Naive thymus-derived CD8-positive, alpha-beta T cell (primary cell): ENCODE measurements around the gene ADSL. TPM values are rescaled to one million over a fixed set of nuclear protein-coding genes. Genes with fewer than 3 reads are reported as not detected.
A peak's percentile ranks its signal among the peaks of the same experiment; 100 is the strongest.

Experiments used
- ATAC-seq, 2 donors: fragments of 150-1000 bp; cut with Tn5 transposase in 1 of 2; sonication (Bioruptor Pico), chemical (Tn5 transposase) in 1 of 2; 1 replicate in 1 of 2; 2 replicates in 1 of 2; pipeline ENCODE4 v1.10.0; 2021; ENCODE audit warnings: mild to moderate bottlenecking in 2 of 2, moderate library complexity in 2 of 2
- POLR2A ChIA-PET: fragments of 350-600 bp; sonication (Branson Sonifier 250); formaldehyde crosslinking; loops from one replicate; lab custom pipeline; 2021; ENCODE audit warnings: antibody characterized with exemption; lab: Charles Lee
- DNase-seq, 10 donors: peaks; one replicate each; pipeline versions ENCODE4 v3.0.0 to v3.0.0-alpha.2; 2020 to 2022
- H3K27ac Mint-ChIP-seq, 10 donors: one replicate each; pipeline ENCODE4 v1.8.0; 2020 to 2022; ENCODE audit warnings: mild to moderate bottlenecking in 10 of 10, mixed read lengths in 10 of 10, moderate library complexity in 4 of 10, inconsistent platforms in 1 of 10
- H3K27me3 Mint-ChIP-seq, 5 donors: one replicate each; pipeline ENCODE4 v1.8.0; 2021 to 2022; ENCODE audit warnings: mixed read lengths in 5 of 5
- H3K36me3 Mint-ChIP-seq, 3 donors: one replicate each; pipeline ENCODE4 v1.8.0; 2020 to 2022; ENCODE audit warnings: mixed read lengths in 3 of 3, mild to moderate bottlenecking in 2 of 3, inconsistent platforms in 1 of 3
- H3K4me1 Mint-ChIP-seq, 4 donors: one replicate each; pipeline ENCODE4 v1.8.0; 2021 to 2022; ENCODE audit warnings: mixed read lengths in 4 of 4
- H3K4me3 Mint-ChIP-seq, 10 donors: one replicate each; pipeline ENCODE4 v1.8.0; 2020 to 2022; ENCODE audit warnings: mild to moderate bottlenecking in 10 of 10, mixed read lengths in 10 of 10, moderate library complexity in 6 of 10, inconsistent platforms in 1 of 10
- H3K9me3 Mint-ChIP-seq, 9 donors: one replicate each; pipeline ENCODE4 v1.8.0; 2020 to 2022; ENCODE audit warnings: mixed read lengths in 9 of 9, mild to moderate bottlenecking in 3 of 9, inconsistent platforms in 1 of 9, moderate library complexity in 1 of 9
- polyA plus RNA-seq, 3 donors: library from polyadenylated mRNA; unstranded; fragments of 300-500 nt; fragmentation: Illumina TruSeq; gene quantifications; one replicate each; pipeline ENCODE4 v1.2.3, GENCODE V29; 2021
- total RNA-seq, 8 experiments: library from RNA in 2 of 8; stranded (reverse) in 2 of 8; gene quantifications; one replicate each; pipeline ENCODE4 v1.2.3 and lab custom pipeline; 2021 to 2026

The ADSL gene
- total and polyA plus RNA-seq, 5 experiments from 2014 or later = 63.2 to 130 (median 97.0) TPM

DNA sequence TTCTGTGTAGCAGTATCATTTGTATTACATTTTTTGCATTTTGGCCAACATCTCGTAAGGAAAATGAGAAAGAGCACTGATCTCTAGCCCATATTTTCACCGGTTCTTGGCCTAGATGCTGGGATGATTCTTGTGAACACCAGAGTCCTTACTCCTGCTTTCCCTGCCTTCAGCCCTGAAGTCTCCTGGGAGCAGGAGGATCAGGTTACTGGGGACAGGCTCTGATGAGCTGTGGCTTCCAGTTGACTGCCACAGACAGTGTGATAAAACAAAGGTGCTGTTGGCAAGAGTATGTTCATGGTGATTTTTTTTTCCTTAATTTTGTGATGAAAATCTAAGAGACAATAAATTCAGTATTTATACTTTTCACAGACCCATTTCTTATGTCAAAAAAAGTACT is 34.2 kb upstream of the ADSL start:
- H3K27ac Mint-ChIP-seq = peak overlapping the region in 5 of 10 donors; percentile 25 to 93 (median 62)
- no peak overlapping the region for H3K4me3 Mint-ChIP-seq
- no peaks in the 10 kb centered on the region for H3K9me3 Mint-ChIP-seq
- H3K27me3 Mint-ChIP-seq = no peaks in the 10 kb centered on the region
- no peak for DNase-seq
- H3K36me3 Mint-ChIP-seq = peaks cover 32 to 98% (median 62%) of the 10 kb centered on the region in 3 donors
- ATAC-seq = no peak
- peaks cover 32 to 63% (median 45%) of the 10 kb centered on the region in 4 donors for H3K4me1 Mint-ChIP-seq
- POLR2A ChIA-PET = interaction anchor here (1.1 kb wide), 1 partner anchor 35 kb away, joined by 3 read pairs; no protein-coding TSS in a partner anchor

DNA sequence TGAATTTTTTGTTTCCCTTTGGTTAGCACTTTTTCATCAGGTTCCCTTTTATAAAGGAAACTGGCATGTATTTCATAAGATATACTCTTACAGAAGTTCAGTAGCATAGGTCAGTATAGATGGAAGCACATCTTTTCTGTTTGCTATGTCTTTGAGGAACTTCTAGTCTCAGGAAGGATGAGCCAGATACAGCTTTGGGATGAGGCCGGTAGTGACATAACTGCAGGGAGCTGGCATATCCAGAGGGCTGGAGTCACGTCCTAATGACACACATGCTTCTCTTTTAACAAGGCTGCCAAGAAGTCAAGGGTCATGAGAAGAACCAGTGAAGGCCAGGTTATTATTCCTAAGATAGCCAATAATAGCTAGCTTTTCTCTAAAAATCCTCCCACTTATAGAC is 33.3 kb upstream of the ADSL start:
- POLR2A ChIA-PET = interaction anchor here (0.5 to 1.4 kb wide), 3 partner anchors 23 to 212 kb away, joined by 3 read pairs; no protein-coding TSS in a partner anchor
- H3K27ac Mint-ChIP-seq = peak overlapping the region in 9 of 10 donors; percentile 35 to 93 (median 64)

DNA sequence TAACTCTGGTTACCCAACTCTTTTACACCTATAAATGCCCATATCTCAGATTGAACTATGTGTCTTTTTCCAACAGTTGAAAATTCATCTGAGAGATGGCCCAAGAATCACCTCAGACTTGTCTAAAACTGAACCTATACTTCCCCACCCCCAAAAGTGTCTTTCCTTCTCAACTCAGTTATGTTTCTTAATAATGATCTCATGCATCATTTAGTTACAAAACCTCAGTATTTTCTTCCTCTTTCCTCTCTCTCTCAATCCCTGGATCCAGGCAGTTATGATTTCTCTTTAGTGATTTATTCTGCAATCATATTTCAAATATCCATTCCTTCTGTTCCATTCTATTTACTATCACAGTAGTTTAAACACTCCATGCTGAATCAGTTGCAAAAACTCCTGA is 32.3 kb upstream of the ADSL start:
- no peaks in the 10 kb centered on the region for H3K9me3 Mint-ChIP-seq
- peaks cover 15 to 54% (median 27%) of the 10 kb centered on the region in 4 donors for H3K4me1 Mint-ChIP-seq
- no peaks in the 10 kb centered on the region for H3K27me3 Mint-ChIP-seq
- DNase-seq (no peak), ATAC-seq (no peak)
- peak overlapping the region; percentile 6 to 93 (median 71) for H3K27ac Mint-ChIP-seq
- POLR2A ChIA-PET = no interaction called here
- peaks cover 37 to 96% (median 54%) of the 10 kb centered on the region in 3 donors for H3K36me3 Mint-ChIP-seq
- H3K4me3 Mint-ChIP-seq = no peak overlapping the region

More for the DNA sequence above, 33.3 kb upstream of the ADSL start:
- H3K27me3 Mint-ChIP-seq = no peaks in the 10 kb centered on the region
- H3K4me1 Mint-ChIP-seq = peaks cover 26 to 61% (median 38%) of the 10 kb centered on the region in 4 donors
- no peak for ATAC-seq
- H3K36me3 Mint-ChIP-seq = peaks cover 37 to 98% (median 62%) of the 10 kb centered on the region in 3 donors
- no peak overlapping the region for H3K4me3 Mint-ChIP-seq
- DNase-seq = no peak
- no peaks in the 10 kb centered on the region for H3K9me3 Mint-ChIP-seq

DNA sequence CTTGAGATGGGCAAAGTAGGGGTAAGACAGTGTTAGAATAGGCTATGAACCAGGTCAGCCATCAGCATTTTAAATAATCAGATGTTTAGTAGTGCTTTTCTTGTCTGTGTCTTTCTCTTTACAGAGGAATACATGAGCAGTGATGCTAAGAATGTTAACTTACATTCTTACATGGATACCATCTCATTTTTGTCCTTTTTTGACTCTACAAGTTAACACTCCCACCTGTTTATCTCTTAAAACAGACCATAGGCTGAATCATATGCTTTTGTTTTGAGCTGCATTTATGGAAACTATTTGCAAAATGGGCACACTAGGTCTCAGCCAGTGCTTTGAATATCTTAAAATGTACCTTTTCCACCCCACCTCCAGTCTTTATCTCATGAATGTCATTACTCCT is 25.6 kb upstream of the ADSL start:
- no peaks in the 10 kb centered on the region for H3K27me3 Mint-ChIP-seq
- H3K9me3 Mint-ChIP-seq = no peaks in the 10 kb centered on the region
- H3K36me3 Mint-ChIP-seq = peaks cover 13 to 74% (median 44%) of the 10 kb centered on the region in 3 donors
- no peak for DNase-seq
- H3K4me3 Mint-ChIP-seq = no peak overlapping the region
- no peak for ATAC-seq
- H3K4me1 Mint-ChIP-seq = peaks cover 9 to 72% (median 53%) of the 10 kb centered on the region in 4 donors
- POLR2A ChIA-PET = interaction anchor here (7.4 kb wide), 1 partner anchor 23 kb away, joined by 189 read pairs; the partner anchor contains the start of gene ADSL
- peak overlapping the region; percentile 74 to 99 (median 91) for H3K27ac Mint-ChIP-seq

- H3K27me3 Mint-ChIP-seq = no peaks in the 10 kb centered on the region
- H3K27ac Mint-ChIP-seq = peak overlapping the region; percentile 92 to 99 (median 98)
- H3K36me3 Mint-ChIP-seq = peaks cover 5 to 61% (median 36%) of the 10 kb centered on the region in 3 donors
- POLR2A ChIA-PET = interaction anchor here (0.7 to 7.4 kb wide), 5 partner anchors 13 to 760 kb away, joined by 3 to 189 read pairs (median 35); partner anchors contain the start of gene ADSL
- ATAC-seq (no peak), DNase-seq (no peak)
- peak overlapping the region in 6 of 10 donors; percentile 12 to 47 (median 29) for H3K4me3 Mint-ChIP-seq
- no peaks in the 10 kb centered on the region for H3K9me3 Mint-ChIP-seq
- peaks cover 16 to 69% (median 61%) of the 10 kb centered on the region in 4 donors for H3K4me1 Mint-ChIP-seq
These were observed 24.3 kb upstream of the ADSL start for GRCh38 chr22:40322021-40322420.

DNA sequence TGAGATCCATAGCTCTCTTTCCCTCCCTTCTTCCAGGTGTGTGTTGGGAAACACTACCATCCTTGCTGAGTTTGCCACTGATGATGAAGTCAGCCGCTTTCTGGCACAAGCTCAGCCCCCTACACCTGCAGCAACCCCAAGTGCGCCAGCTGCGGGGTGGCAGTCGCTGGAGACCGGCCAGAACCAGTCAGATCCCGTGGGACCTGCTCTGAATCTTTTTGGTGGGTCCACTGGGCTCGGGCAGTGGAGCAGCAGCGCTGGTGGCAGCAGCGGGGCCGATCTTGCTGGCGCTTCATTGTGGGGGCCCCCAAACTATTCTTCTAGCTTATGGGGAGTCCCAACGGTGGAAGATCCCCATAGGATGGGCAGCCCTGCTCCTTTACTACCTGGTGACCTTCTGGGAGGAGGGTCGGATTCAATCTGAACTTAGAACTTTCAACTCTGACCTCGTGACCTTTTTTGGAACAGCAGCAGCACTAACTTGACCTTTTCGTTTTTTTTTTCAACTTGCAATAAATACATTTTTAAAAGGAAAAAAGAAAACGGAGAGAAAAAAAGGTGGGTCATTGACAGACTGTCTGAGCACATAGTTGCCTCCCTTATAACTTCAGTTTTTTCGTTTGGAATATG is 23.4 kb upstream of the ADSL start:
- Mint-ChIP-seq H3K4me1 (peaks cover 23 to 72% (median 68%) of the 10 kb centered on the region in 4 donors), H3K36me3 (peaks cover 0 to 52% (median 33%) of the 10 kb centered on the region in 3 donors), H3K27me3 (no peaks in the 10 kb centered on the region), H3K9me3 (no peaks in the 10 kb centered on the region), H3K27ac (peak overlapping the region; percentile 92 to 99 (median 98)), H3K4me3 (peak overlapping the region in 5 of 10 donors; percentile 7 to 83 (median 75))
- ATAC-seq (no peak), DNase-seq (no peak)
- POLR2A ChIA-PET = interaction anchor here (0.6 to 7.4 kb wide), 10 partner anchors 12 to 279 kb away, joined by 4 to 189 read pairs (median 7); partner anchors contain the start of gene ADSL

GRCh38 chr22:40323681-40324171 is 22.6 kb upstream of the ADSL start:
- DNase-seq (peak in 4 of 10 donors; percentile 35 to 57 (median 46)), ATAC-seq (peak in 1 of 2 donors; percentile 18)
- H3K36me3 Mint-ChIP-seq = peaks cover 0 to 47% (median 30%) of the 10 kb centered on the region in 3 donors
- peak overlapping the region; percentile 65 to 92 (median 78) for H3K4me3 Mint-ChIP-seq
- H3K27ac Mint-ChIP-seq = peak overlapping the region; percentile 92 to 99 (median 98)
- H3K9me3 Mint-ChIP-seq = no peaks in the 10 kb centered on the region
- peaks cover 26 to 80% (median 75%) of the 10 kb centered on the region in 4 donors for H3K4me1 Mint-ChIP-seq
- POLR2A ChIA-PET = interaction anchor here (0.6 to 7.4 kb wide), 18 partner anchors 11 to 1578 kb away, joined by 3 to 189 read pairs (median 5); partner anchors contain the start of gene ADSL
- H3K27me3 Mint-ChIP-seq = no peaks in the 10 kb centered on the region

GRCh38 chr22:40324468-40325305 is 21.6 kb upstream of the ADSL start:
- Mint-ChIP-seq H3K27me3 (no peaks in the 10 kb centered on the region), H3K27ac (peak overlapping the region; percentile 92 to 99 (median 98)), H3K9me3 (no peaks in the 10 kb centered on the region), H3K36me3 (peaks cover 0 to 39% (median 28%) of the 10 kb centered on the region in 3 donors), H3K4me1 (peaks cover 26 to 90% (median 83%) of the 10 kb centered on the region in 4 donors), H3K4me3 (peak overlapping the region; percentile 65 to 92 (median 78))
- POLR2A ChIA-PET = interaction anchor here (0.6 to 7.4 kb wide), 17 partner anchors 7 to 769 kb away, joined by 3 to 189 read pairs (median 5); partner anchors contain the start of gene ADSL
- DNase-seq (peak; percentile 34 to 87 (median 74)), ATAC-seq (peak; percentile 68 to 86)

DNA sequence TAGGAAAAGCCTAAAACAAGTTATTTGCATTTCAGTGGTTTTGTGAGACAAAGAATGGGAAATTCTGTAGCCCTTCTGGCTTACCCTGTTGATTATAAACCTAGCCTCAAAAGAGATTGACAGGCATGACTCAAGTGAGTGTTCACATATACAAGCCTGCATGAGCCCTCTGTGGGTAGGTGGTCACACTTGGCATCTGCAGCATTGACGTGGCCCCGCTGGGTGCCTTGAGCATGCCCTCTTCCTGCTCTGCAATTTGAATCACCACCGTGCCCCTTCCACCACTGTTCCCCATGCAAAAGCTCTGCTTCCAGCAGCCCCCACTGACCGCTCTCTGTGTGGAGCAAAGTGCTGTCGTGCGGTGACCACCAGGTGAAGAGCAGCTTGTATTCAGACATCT is 21.0 kb upstream of the ADSL start:
- Mint-ChIP-seq H3K27me3 (no peaks in the 10 kb centered on the region), H3K4me3 (peak overlapping the region; percentile 65 to 92 (median 78)), H3K36me3 (peaks cover 0 to 35% (median 29%) of the 10 kb centered on the region in 3 donors), H3K27ac (peak overlapping the region; percentile 92 to 99 (median 98)), H3K9me3 (no peaks in the 10 kb centered on the region), H3K4me1 (peaks cover 29 to 92% (median 88%) of the 10 kb centered on the region in 4 donors)
- POLR2A ChIA-PET = interaction anchor here (1.3 to 7.4 kb wide), 7 partner anchors 8 to 281 kb away, joined by 4 to 189 read pairs (median 16); partner anchors contain the start of gene ADSL
- ATAC-seq (peak; percentile 64 to 69), DNase-seq (peak; percentile 43 to 84 (median 65))

DNA sequence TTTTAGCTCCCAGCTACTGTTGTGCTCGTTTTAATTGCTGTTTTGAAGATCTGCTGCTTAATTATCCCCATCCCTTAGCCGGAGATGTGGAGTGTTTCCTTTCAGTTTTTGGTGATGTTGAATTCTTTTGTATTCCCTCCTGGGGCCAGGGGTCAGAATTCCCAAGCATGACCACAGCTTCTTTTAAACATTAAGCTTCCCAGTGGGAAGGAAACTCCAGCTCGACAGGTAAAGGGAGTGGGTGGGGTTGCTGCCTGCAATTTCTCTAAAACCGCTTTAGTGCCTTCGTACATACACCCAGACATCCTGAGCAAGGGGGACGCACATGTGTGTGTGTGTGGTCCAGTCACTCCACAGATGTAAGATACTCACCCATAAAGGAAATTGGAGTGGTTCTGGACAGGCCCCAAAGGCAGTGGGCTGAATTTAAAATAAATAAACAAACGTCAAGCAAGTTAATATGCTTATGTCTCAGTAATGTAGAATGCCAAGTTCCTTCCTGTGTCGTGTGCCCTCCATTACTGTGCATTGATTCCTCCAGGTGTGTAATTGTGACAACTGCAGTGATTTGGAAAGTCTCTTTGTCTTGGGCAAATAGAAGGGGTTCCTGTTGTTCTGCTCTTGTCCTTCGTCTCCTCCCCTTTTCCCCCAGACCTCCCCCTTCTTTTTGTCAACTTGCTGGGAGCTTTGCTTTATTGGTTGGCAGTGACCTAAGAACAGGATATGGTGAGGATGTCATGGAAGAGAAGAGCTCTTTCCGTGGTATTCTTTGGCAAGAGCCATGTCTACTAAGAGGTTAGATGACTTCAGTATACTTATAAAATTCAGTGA is 19.2 kb upstream of the ADSL start:
- ATAC-seq = peak; percentile 8 to 10
- H3K4me3 Mint-ChIP-seq = peak overlapping the region in 9 of 10 donors; percentile 12 to 76 (median 67)
- POLR2A ChIA-PET = interaction anchor here (0.5 to 7.4 kb wide), 6 partner anchors 8 to 384 kb away, joined by 3 to 189 read pairs (median 23); partner anchors contain the start of gene ADSL

More for the DNA sequence above, 19.2 kb upstream of the ADSL start:
- H3K4me1 Mint-ChIP-seq = peaks cover 35 to 99% (median 95%) of the 10 kb centered on the region in 4 donors
- H3K27me3 Mint-ChIP-seq = no peaks in the 10 kb centered on the region
- peaks cover 0 to 19% (median 17%) of the 10 kb centered on the region in 3 donors for H3K36me3 Mint-ChIP-seq
- peak overlapping the region; percentile 95 to 99 (median 98) for H3K27ac Mint-ChIP-seq
- no peaks in the 10 kb centered on the region for H3K9me3 Mint-ChIP-seq
- DNase-seq = peak in 2 of 10 donors; percentile 60 to 61
